B cell (primary cell): ENCODE measurements around the gene TAF6. TPM values are rescaled to one million over a fixed set of nuclear protein-coding genes. Genes with fewer than 3 reads are reported as not detected.
"Not testable (repeated sequence)": the region's sequence is repeated elsewhere in the genome, so short reads cannot be mapped to it uniquely, and the experiment has no call there.

Source experiments
- ATAC-seq: fragments of 200-7000 bp; cut with Tn5 transposase; one replicate; pipeline ENCODE4 v1.10.0; 2021; ENCODE audit warnings: low read depth, mild to moderate bottlenecking, moderate number of reproducible peaks, moderate library complexity
- CTCF ChIA-PET: fragments of 350-600 bp; sonication (Branson Sonifier 250); formaldehyde crosslinking; loops from one replicate; lab custom pipeline; 2021; ENCODE audit warnings: antibody characterized with exemption, inconsistent platforms; lab: Charles Lee
- POLR2A ChIA-PET: fragments of 350-600 bp; sonication (Branson Sonifier 250); formaldehyde crosslinking; loops from one replicate; lab custom pipeline; 2021; ENCODE audit warnings: antibody characterized with exemption; lab: Charles Lee
- DNase-seq: peaks from one replicate; pipeline ENCODE4 v3.0.0; 2013
- H2AFZ ChIP-seq: 2 replicates; pipeline ENCODE4 v1.6.1; 2012; ENCODE audit warnings: mild to moderate bottlenecking, low read depth, low read length; ENCODE audit not compliant: insufficient read depth, poor library complexity, severe bottlenecking
- H3K27ac ChIP-seq, 2 donors: 1 replicate in 1 of 2; 2 replicates in 1 of 2; pipeline ENCODE4 v1.5.1; 2012 to 2013; ENCODE audit warnings: low read length in 2 of 2, mild to moderate bottlenecking in 2 of 2, moderate library complexity in 1 of 2
- H3K27me3 ChIP-seq, 4 experiments: fragments of 200-600 bp in 1 of 4; sonication (generic) in 1 of 4; replicated peaks in 1 of 4; 1 replicate in 2 of 4; 2 replicates in 2 of 4; pipeline versions ENCODE4 v1.6.1 to v1.7.0; 2013 to 2016; ENCODE audit warnings: low read length in 3 of 4, mild to moderate bottlenecking in 2 of 4, mixed read lengths in 1 of 4, moderate library complexity in 1 of 4; ENCODE audit not compliant: insufficient read depth in 4 of 4, control insufficient read depth in 3 of 4; ENCODE audit errors: control extremely low read depth in 1 of 4
- H3K36me3 ChIP-seq, 2 experiments: replicated peaks in 1 of 2; 1 replicate in 1 of 2; 2 replicates in 1 of 2; pipeline versions ENCODE4 v1.6.1 to v1.7.1; 2013; ENCODE audit warnings: low read length in 1 of 2; ENCODE audit not compliant: insufficient read depth in 2 of 2, control insufficient read depth in 1 of 2; ENCODE audit errors: control extremely low read depth in 1 of 2, extremely low read depth in 1 of 2
- H3K4me1 ChIP-seq, 2 donors: fragments of 200-600 bp in 1 of 2; sonication (generic) in 1 of 2; 1 replicate in 1 of 2; 2 replicates in 1 of 2; pipeline versions ENCODE4 v1.5.1 to v1.6.1; 2013 to 2017; ENCODE audit warnings: low read length in 2 of 2; ENCODE audit not compliant: control insufficient read depth in 2 of 2, insufficient read depth in 2 of 2
- H3K4me2 ChIP-seq: replicated peaks from 2 replicates; pipeline ENCODE3; 2012; ENCODE audit warnings: mild to moderate bottlenecking, low read depth, low read length; ENCODE audit not compliant: poor library complexity, severe bottlenecking
- H3K4me3 ChIP-seq, 5 experiments: fragments of 200-600 bp in 1 of 5; sonication (generic) in 1 of 5; 1 replicate in 3 of 5; 2 replicates in 2 of 5; pipeline versions ENCODE4 v1.5.1 to v1.7.0; 2011 to 2016; ENCODE audit warnings: low read length in 4 of 5, mild to moderate bottlenecking in 4 of 5, low read depth in 2 of 5, control low read depth in 1 of 5, moderate library complexity in 1 of 5; ENCODE audit not compliant: insufficient read depth in 1 of 5; ENCODE audit errors: control extremely low read depth in 1 of 5, extremely low read depth in 1 of 5
- H3K79me2 ChIP-seq: fragments of 200-600 bp; sonication (generic); one replicate; pipeline ENCODE4 v1.6.0; 2016; ENCODE audit warnings: low read length; ENCODE audit not compliant: control insufficient read depth, insufficient read depth
- H3K9ac ChIP-seq: fragments of 200-600 bp; sonication (generic); 2 replicates; pipeline ENCODE4 v1.6.1; 2017; ENCODE audit warnings: mild to moderate bottlenecking, low read length, moderate library complexity
- H3K9me3 ChIP-seq, 3 donors: one replicate each; pipeline versions ENCODE4 v1.6.1 to v1.7.1; 2013; ENCODE audit warnings: low read length in 2 of 3; ENCODE audit not compliant: control insufficient read depth in 2 of 3, insufficient read depth in 1 of 3; ENCODE audit errors: control extremely low read depth in 1 of 3
- H4K20me1 ChIP-seq: 2 replicates; pipeline ENCODE4 v1.6.0; 2012; ENCODE audit warnings: mild to moderate bottlenecking, low read length; ENCODE audit not compliant: insufficient read depth, control insufficient read depth, poor library complexity, severe bottlenecking
- H3K27ac Mint-ChIP-seq: one replicate; pipeline ENCODE4 v1.8.0; 2021; ENCODE audit warnings: mixed read lengths
- H3K27me3 Mint-ChIP-seq: one replicate; pipeline ENCODE4 v1.8.0; 2021; ENCODE audit warnings: mixed read lengths
- H3K4me1 Mint-ChIP-seq: one replicate; pipeline ENCODE4 v1.8.0; 2021; ENCODE audit warnings: mixed read lengths
- H3K4me3 Mint-ChIP-seq: one replicate; pipeline ENCODE4 v1.8.0; 2021; ENCODE audit warnings: mixed read lengths
- H3K9me3 Mint-ChIP-seq: one replicate; pipeline ENCODE4 v1.8.0; 2022; ENCODE audit warnings: mixed read lengths; ENCODE audit not compliant: insufficient read depth
- EZH2 ChIP-seq: IDR thresholded peaks from 2 replicates; pipeline ENCODE4 v1.6.1; 2012; ENCODE audit warnings: borderline replicate concordance, low read depth, mild to moderate bottlenecking, moderate library complexity, low read length; ENCODE audit not compliant: insufficient read depth, poor library complexity, severe bottlenecking
- WGBS: methylation state at CpG from one replicate; pipeline ENCODE4 v1.1.5; 2013; ENCODE audit warnings: missing lambda C conversion rate; ENCODE audit not compliant: insufficient coverage; 5-methylcytosine and 5-hydroxymethylcytosine counted together
- intact Hi-C: fragments of 100-400 bp; cut with micrococcal nuclease; formaldehyde crosslinking; loops from one replicate; pipeline ENCODE4 v1.10.0; 2022
- polyA plus RNA-seq: library from polyadenylated mRNA; depleted of rRNA; stranded (reverse); fragments of >200 nt; gene quantifications from 2 replicates; pipeline ENCODE4 v1.2.3, GENCODE V29; 2012
- total RNA-seq, 2 donors: library from RNA; stranded (reverse); fragments of 120-200 nt in 1 of 2; gene quantifications; 1 replicate in 1 of 2; 2 replicates in 1 of 2; pipeline versions ENCODE4 v1.2.3 to v1.2.4, GENCODE V29; 2013 to 2022
- TF ChIP-seq, protein P1 (sequence below): fragments of 200-600 bp; IDR thresholded peaks from one replicate; pipeline ENCODE4 v1.8.0; 2022; ENCODE audit warnings: antibody characterized with exemption, mild to moderate bottlenecking

Gene TAF6
- total and polyA plus RNA-seq, 2 donors (not counting 1 experiment from before 2014, with no cell fraction given) = 48.3 to 65.8 TPM

DNA sequence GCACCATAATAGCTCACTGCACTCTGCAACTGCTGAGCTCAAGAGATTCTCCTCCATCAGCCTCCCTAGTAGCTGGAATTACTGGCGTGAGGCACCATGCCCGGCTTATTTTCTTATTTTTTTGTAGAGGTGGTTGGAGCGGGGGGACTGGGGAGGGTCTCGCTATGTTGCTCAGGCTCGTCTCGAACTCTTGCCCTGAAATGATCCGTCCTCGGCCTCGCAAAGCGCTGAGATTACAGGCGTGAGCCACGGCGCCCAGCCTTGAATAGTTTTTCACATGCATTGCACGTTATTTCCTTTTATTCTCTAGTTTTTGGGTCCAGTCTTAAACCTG lies 29.0 kb upstream of the TAF6 start:
- DNase-seq (no peak), ATAC-seq (no peak)
- peaks cover 0 to 11% of the 10 kb centered on the region in 2 experiments for H3K36me3 ChIP-seq
- peak overlapping the region; percentile 95 for H3K27ac Mint-ChIP-seq
- H3K27ac ChIP-seq = peak overlapping the region; percentile 82 to 97
- H3K4me3 ChIP-seq = peak overlapping the region; percentile 38 to 98 (median 67)
- intact Hi-C loops = loop anchor here (1.0 to 5.0 kb wide), 8 partner anchors 10 to 280 kb away; partner anchors contain the start of genes AP4M1, GPC2, MCM7 and STAG3
- no peaks in the 10 kb centered on the region for H4K20me1 ChIP-seq
- H3K9ac ChIP-seq = peak overlapping the region; percentile 99
- no peaks in the 10 kb centered on the region for H3K9me3 Mint-ChIP-seq
- H3K27me3 ChIP-seq = no peaks in the 10 kb centered on the region
- WGBS = 24% methylated on average over 13 of the region's 14 CpGs
- H2AFZ ChIP-seq = peak overlapping the region; percentile 98
- peaks cover 42% of the 10 kb centered on the region for H3K79me2 ChIP-seq
- H3K4me2 ChIP-seq = peak overlapping the region; percentile 97
- H3K9me3 ChIP-seq = no peaks in the 10 kb centered on the region
- H3K4me3 Mint-ChIP-seq = peak overlapping the region; percentile 88
- TF ChIP-seq EZH2 = no peak
- TF ChIP-seq, protein P1, sequence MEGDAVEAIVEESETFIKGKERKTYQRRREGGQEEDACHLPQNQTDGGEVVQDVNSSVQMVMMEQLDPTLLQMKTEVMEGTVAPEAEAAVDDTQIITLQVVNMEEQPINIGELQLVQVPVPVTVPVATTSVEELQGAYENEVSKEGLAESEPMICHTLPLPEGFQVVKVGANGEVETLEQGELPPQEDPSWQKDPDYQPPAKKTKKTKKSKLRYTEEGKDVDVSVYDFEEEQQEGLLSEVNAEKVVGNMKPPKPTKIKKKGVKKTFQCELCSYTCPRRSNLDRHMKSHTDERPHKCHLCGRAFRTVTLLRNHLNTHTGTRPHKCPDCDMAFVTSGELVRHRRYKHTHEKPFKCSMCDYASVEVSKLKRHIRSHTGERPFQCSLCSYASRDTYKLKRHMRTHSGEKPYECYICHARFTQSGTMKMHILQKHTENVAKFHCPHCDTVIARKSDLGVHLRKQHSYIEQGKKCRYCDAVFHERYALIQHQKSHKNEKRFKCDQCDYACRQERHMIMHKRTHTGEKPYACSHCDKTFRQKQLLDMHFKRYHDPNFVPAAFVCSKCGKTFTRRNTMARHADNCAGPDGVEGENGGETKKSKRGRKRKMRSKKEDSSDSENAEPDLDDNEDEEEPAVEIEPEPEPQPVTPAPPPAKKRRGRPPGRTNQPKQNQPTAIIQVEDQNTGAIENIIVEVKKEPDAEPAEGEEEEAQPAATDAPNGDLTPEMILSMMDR = no peak
- POLR2A ChIA-PET = interaction anchor here (0.7 to 2.5 kb wide), 15 partner anchors 9 to 437 kb away, joined by 3 to 16 read pairs (median 5); partner anchors contain the start of genes AP4M1, GAL3ST4, GPC2 and MEPCE
- H3K4me1 Mint-ChIP-seq = peaks cover 31% of the 10 kb centered on the region
- CTCF ChIA-PET = interaction anchor here (0.9 to 3.5 kb wide), 10 partner anchors 9 to 260 kb away, joined by 3 to 27 read pairs (median 3); partner anchors contain the start of genes GPC2, MCM7, STAG3 and TRAPPC14
- no peaks in the 10 kb centered on the region for H3K27me3 Mint-ChIP-seq
- H3K4me1 ChIP-seq = peaks cover 31 to 40% of the 10 kb centered on the region in 2 donors

DNA sequence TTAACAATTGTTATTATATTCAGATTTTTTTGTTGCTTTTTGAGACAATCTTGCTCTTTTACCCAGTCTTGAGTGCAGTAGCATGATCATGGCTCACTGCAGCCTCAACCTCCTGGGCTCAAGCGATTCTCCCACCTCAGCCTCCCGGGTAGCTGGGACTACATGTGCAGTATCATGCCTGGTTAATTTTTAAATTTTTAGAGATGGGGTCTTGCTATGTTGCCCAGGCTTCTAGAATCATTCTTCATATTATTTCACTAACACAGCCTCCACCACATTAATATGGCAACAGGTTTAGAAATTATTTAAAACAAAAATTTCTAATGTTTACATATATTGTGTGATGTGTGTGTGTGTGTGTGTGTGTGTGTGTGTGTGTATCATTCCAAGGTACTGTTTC lies 28.1 kb upstream of the TAF6 start:
- H3K27me3 Mint-ChIP-seq = no peaks in the 10 kb centered on the region
- Histone ChIP-seq H2AFZ (no peak overlapping the region), H3K9me3 (no peaks in the 10 kb centered on the region), H4K20me1 (no peaks in the 10 kb centered on the region), H3K79me2 (peaks cover 33% of the 10 kb centered on the region), H3K36me3 (peaks cover 0 to 5% of the 10 kb centered on the region in 2 experiments), H3K4me1 (peaks cover 22 to 32% of the 10 kb centered on the region in 2 donors), H3K4me2 (no peak overlapping the region), H3K9ac (no peak overlapping the region), H3K27me3 (no peaks in the 10 kb centered on the region), H3K27ac (no peak overlapping the region), H3K4me3 (no peak overlapping the region)
- WGBS = no CpG with 5 or more reads among the region's 2 CpGs
- TF ChIP-seq EZH2 = no peak
- intact Hi-C loops = loop anchor here (5.0 kb wide), 2 partner anchors 65 to 125 kb away; no protein-coding TSS in a partner anchor
- H3K4me3 Mint-ChIP-seq = peak overlapping the region; percentile 88
- ChIA-PET CTCF (interaction anchor here (0.6 to 1.4 kb wide), 5 partner anchors 8 to 412 kb away, joined by 3 read pairs; no protein-coding TSS in a partner anchor), POLR2A (interaction anchor here (1.2 to 2.5 kb wide), 3 partner anchors 10 to 74 kb away, joined by 3 to 16 read pairs (median 11); partner anchors contain the start of genes GPC2, STAG3 and TRAPPC14)
- DNase-seq (no peak), ATAC-seq (no peak)
- H3K27ac Mint-ChIP-seq = no peak overlapping the region
- H3K9me3 Mint-ChIP-seq = no peaks in the 10 kb centered on the region
- peaks cover 26% of the 10 kb centered on the region for H3K4me1 Mint-ChIP-seq

- CTCF ChIA-PET = interaction anchor here (0.6 to 1.3 kb wide), 3 partner anchors 13 to 413 kb away, joined by 3 to 9 read pairs (median 3); no protein-coding TSS in a partner anchor
- H3K4me1 Mint-ChIP-seq = peaks cover 24% of the 10 kb centered on the region
- DNase-seq, H3K9ac ChIP-seq, H3K4me2 ChIP-seq, H3K27me3 ChIP-seq, H3K4me3 ChIP-seq, H3K9me3 Mint-ChIP-seq, H3K27me3 Mint-ChIP-seq, H3K27ac Mint-ChIP-seq, ATAC-seq, H3K27ac ChIP-seq, H2AFZ ChIP-seq, H3K4me3 Mint-ChIP-seq, H3K36me3 ChIP-seq, H3K9me3 ChIP-seq, H4K20me1 ChIP-seq: not testable (repeated sequence)
- Histone ChIP-seq H3K79me2 (peaks cover 24% of the 10 kb centered on the region), H3K4me1 (peaks cover 14 to 32% of the 10 kb centered on the region in 2 donors)
- POLR2A ChIA-PET = interaction anchor here (0.6 to 1.3 kb wide), 2 partner anchors 18 to 27 kb away, joined by 3 to 4 read pairs; partner anchors contain the start of gene CNPY4
- WGBS = no CpG with 5 or more reads among the region's 4 CpGs
- intact Hi-C loops = loop anchor here (5.0 kb wide), 2 partner anchors 66 to 126 kb away; no protein-coding TSS in a partner anchor
These were observed 27.2 kb upstream of the TAF6 start for GRCh38 chr7:100146350-100146749.
